Activated T-cell treated with anti-CD3 and anti-CD28 coated beads, Interleukin-2, amount 50 U/mL, for 24 hours (primary cell): ENCODE results near the gene FBXO28.

Experiments used
- DNase-seq: peaks from one replicate; pipeline ENCODE4 v3.0.0-alpha.2; 2020
- H3K27ac Mint-ChIP-seq: 2 replicates; pipeline ENCODE4 v1.8.0; 2020; ENCODE audit warnings: mild to moderate bottlenecking, mixed read lengths
- H3K27me3 Mint-ChIP-seq: 2 replicates; pipeline ENCODE4 v1.8.0; 2020; ENCODE audit warnings: mixed read lengths
- H3K36me3 Mint-ChIP-seq: 2 replicates; pipeline ENCODE4 v1.8.0; 2020; ENCODE audit warnings: low read depth, mixed read lengths
- H3K4me1 Mint-ChIP-seq: 2 replicates; pipeline ENCODE4 v1.8.0; 2020; ENCODE audit warnings: low read depth, mixed read lengths
- H3K4me3 Mint-ChIP-seq: 2 replicates; pipeline ENCODE4 v1.8.0; 2020; ENCODE audit warnings: mild to moderate bottlenecking, moderate library complexity, mixed read lengths
- H3K9me3 Mint-ChIP-seq: 2 replicates; pipeline ENCODE4 v1.8.0; 2020; ENCODE audit warnings: mixed read lengths

FBXO28 gene

GRCh38 chr1:224180783-224181452 is 67.0 kb downstream of the FBXO28 start:
- Mint-ChIP-seq H3K9me3 (no peaks in the 10 kb centered on the region), H3K27ac (no peak overlapping the region), H3K4me1 (peaks cover 32% of the 10 kb centered on the region), H3K4me3 (no peak overlapping the region), H3K27me3 (peaks cover 4% of the 10 kb centered on the region), H3K36me3 (peaks cover 19% of the 10 kb centered on the region)
- DNase-seq, result peak; percentile 24

- Mint-ChIP-seq H3K4me1 (peaks cover 36% of the 10 kb centered on the region), H3K9me3 (no peaks in the 10 kb centered on the region), H3K4me3 (peak overlapping the region; percentile 85), H3K27me3 (peaks cover 4% of the 10 kb centered on the region), H3K27ac (no peak overlapping the region), H3K36me3 (peaks cover 24% of the 10 kb centered on the region)
- DNase-seq, result no peak
These were observed 67.5 kb downstream of the FBXO28 start for GRCh38 chr1:224181453-224181810.

GRCh38 chr1:224182057-224182865 is 68.3 kb downstream of the FBXO28 start:
- Mint-ChIP-seq H3K4me3 (peak overlapping the region; percentile 85), H3K4me1 (peaks cover 42% of the 10 kb centered on the region), H3K36me3 (peaks cover 31% of the 10 kb centered on the region), H3K27me3 (peaks cover 4% of the 10 kb centered on the region), H3K9me3 (no peaks in the 10 kb centered on the region), H3K27ac (peak overlapping the region; percentile 95)
- peak; percentile 63 for DNase-seq

GRCh38 chr1:224182866-224183590 is 69.1 kb downstream of the FBXO28 start, which contains the start of gene DEGS1:
Gene DEGS1, plus strand, starts transcription at chr1:224183240. Its CDS starts 97 bp downstream, at chr1:224183337.
- Mint-ChIP-seq H3K27me3 (peaks cover 4% of the 10 kb centered on the region), H3K4me3 (peak within 1 kb of the TSS; percentile 87), H3K9me3 (no peaks in the 10 kb centered on the region), H3K27ac (peak within 1 kb of the TSS; percentile 95), H3K4me1 (peaks cover 47% of the 10 kb centered on the region), H3K36me3 (peaks cover 36% of the 10 kb centered on the region)
- DNase-seq, result peak; percentile 89

- Mint-ChIP-seq H3K27me3 (peaks cover 4% of the 10 kb centered on the region), H3K4me1 (peaks cover 53% of the 10 kb centered on the region), H3K36me3 (peaks cover 42% of the 10 kb centered on the region)
These were observed 69.8 kb downstream of the FBXO28 start for GRCh38 chr1:224183591-224184312.

GRCh38 chr1:224185208-224185607 is 71.3 kb downstream of the FBXO28 start:
- DNase-seq, result peak; percentile 28
- Mint-ChIP-seq H3K4me1 (peaks cover 65% of the 10 kb centered on the region), H3K36me3 (peaks cover 52% of the 10 kb centered on the region), H3K27me3 (peaks cover 4% of the 10 kb centered on the region), H3K4me3 (peak overlapping the region; percentile 87), H3K9me3 (no peaks in the 10 kb centered on the region), H3K27ac (peak overlapping the region; percentile 86)

More at GRCh38 chr1:224183591-224184312, 69.8 kb downstream of the FBXO28 start:
- H3K27ac Mint-ChIP-seq, result peak overlapping the region; percentile 92
- DNase-seq, result peak; percentile 82
- H3K4me3 Mint-ChIP-seq, result peak overlapping the region; percentile 87
- H3K9me3 Mint-ChIP-seq, result no peaks in the 10 kb centered on the region

- H3K27ac Mint-ChIP-seq, result peak overlapping the region; percentile 82
- no peaks in the 10 kb centered on the region for H3K9me3 Mint-ChIP-seq
- H3K4me1 Mint-ChIP-seq, result peaks cover 64% of the 10 kb centered on the region
- DNase-seq, result no peak
- peaks cover 77% of the 10 kb centered on the region for H3K36me3 Mint-ChIP-seq
- no peaks in the 10 kb centered on the region for H3K27me3 Mint-ChIP-seq
- H3K4me3 Mint-ChIP-seq, result peak overlapping the region; percentile 49
These were observed 74.4 kb downstream of the FBXO28 start for GRCh38 chr1:224188286-224188685.

- Mint-ChIP-seq H3K9me3 (no peaks in the 10 kb centered on the region), H3K27me3 (no peaks in the 10 kb centered on the region), H3K36me3 (peaks cover 80% of the 10 kb centered on the region), H3K4me1 (peaks cover 61% of the 10 kb centered on the region), H3K4me3 (no peak overlapping the region), H3K27ac (peak overlapping the region; percentile 57)
- no peak for DNase-seq
These were observed 75.7 kb downstream of the FBXO28 start for GRCh38 chr1:224189561-224189960.

- H3K4me3 Mint-ChIP-seq, result no peak overlapping the region
- H3K36me3 Mint-ChIP-seq, result peaks cover 61% of the 10 kb centered on the region
- H3K27ac Mint-ChIP-seq, result peak overlapping the region; percentile 94
- DNase-seq, result no peak
- peaks cover 47% of the 10 kb centered on the region for H3K4me1 Mint-ChIP-seq
- H3K27me3 Mint-ChIP-seq, result no peaks in the 10 kb centered on the region
- H3K9me3 Mint-ChIP-seq, result no peaks in the 10 kb centered on the region
These were observed 78.3 kb downstream of the FBXO28 start for GRCh38 chr1:224192082-224192788.

GRCh38 chr1:224193319-224193966 is 79.5 kb downstream of the FBXO28 start:
- no peak for DNase-seq
- Mint-ChIP-seq H3K36me3 (peaks cover 54% of the 10 kb centered on the region), H3K27ac (peak overlapping the region; percentile 72), H3K27me3 (no peaks in the 10 kb centered on the region), H3K9me3 (no peaks in the 10 kb centered on the region), H3K4me1 (peaks cover 39% of the 10 kb centered on the region), H3K4me3 (no peak overlapping the region)

GRCh38 chr1:224196813-224197600 is 83.1 kb downstream of the FBXO28 start:
- H3K36me3 Mint-ChIP-seq, result peaks cover 25% of the 10 kb centered on the region
- no peak for DNase-seq
- H3K27me3 Mint-ChIP-seq, result no peaks in the 10 kb centered on the region
- H3K27ac Mint-ChIP-seq, result peak overlapping the region; percentile 5
- H3K4me3 Mint-ChIP-seq, result no peak overlapping the region
- H3K4me1 Mint-ChIP-seq, result peaks cover 20% of the 10 kb centered on the region
- no peaks in the 10 kb centered on the region for H3K9me3 Mint-ChIP-seq

GRCh38 chr1:224198572-224198971 is 84.7 kb downstream of the FBXO28 start:
- Mint-ChIP-seq H3K9me3 (no peaks in the 10 kb centered on the region), H3K4me1 (peaks cover 11% of the 10 kb centered on the region), H3K27me3 (no peaks in the 10 kb centered on the region), H3K27ac (no peak overlapping the region), H3K4me3 (no peak overlapping the region), H3K36me3 (peaks cover 13% of the 10 kb centered on the region)
- no peak for DNase-seq
